Endodermal cell (in vitro differentiated cells): ENCODE data around the gene RIN3. TPM values are rescaled to one million over a fixed set of nuclear protein-coding genes. Genes with fewer than 3 reads are reported as not detected.
"Not testable (repeated sequence)": the region's sequence is repeated elsewhere in the genome, so short reads cannot be mapped to it uniquely, and the experiment has no call there.

Experiments used
- DNase-seq: peaks from one replicate; pipeline ENCODE4 v3.0.0-alpha.2; 2017
- H3K27ac ChIP-seq: 2 replicates; pipeline ENCODE4 v1.5.1; 2013; ENCODE audit warnings: mild to moderate bottlenecking, low read depth, low read length, moderate library complexity
- H3K27me3 ChIP-seq: 2 replicates; pipeline ENCODE4 v1.6.1; 2013; ENCODE audit warnings: mild to moderate bottlenecking, low read length, moderate library complexity; ENCODE audit not compliant: insufficient read depth, control insufficient read depth, poor library complexity, severe bottlenecking
- H3K36me3 ChIP-seq: 2 replicates; pipeline ENCODE4 v1.7.0; 2013; ENCODE audit warnings: mild to moderate bottlenecking, low read length, moderate library complexity; ENCODE audit not compliant: control insufficient read depth, insufficient read depth
- H3K4me1 ChIP-seq: one replicate; pipeline ENCODE4 v1.7.0; 2013; ENCODE audit warnings: low read length; ENCODE audit not compliant: control insufficient read depth, insufficient read depth
- H3K4me3 ChIP-seq: 2 replicates; pipeline ENCODE4 v1.5.1; 2013; ENCODE audit warnings: mild to moderate bottlenecking, low read length, moderate library complexity
- H3K9ac ChIP-seq: 2 replicates; pipeline ENCODE4 v1.6.1; 2013; ENCODE audit warnings: mild to moderate bottlenecking, low read length, moderate library complexity; ENCODE audit not compliant: poor library complexity, severe bottlenecking; ENCODE audit errors: extremely low read depth
- H3K9me3 ChIP-seq: 2 replicates; pipeline ENCODE4 v1.6.1; 2013; ENCODE audit warnings: mild to moderate bottlenecking, low read length, moderate library complexity; ENCODE audit not compliant: control insufficient read depth
- H3K27ac Mint-ChIP-seq: 2 replicates; pipeline ENCODE4 v1.8.0; 2020; ENCODE audit warnings: mixed read lengths
- H3K27me3 Mint-ChIP-seq: 2 replicates; pipeline ENCODE4 v1.8.0; 2021; ENCODE audit warnings: mild to moderate bottlenecking, mixed read lengths; ENCODE audit not compliant: insufficient read depth
- H3K36me3 Mint-ChIP-seq: 2 replicates; pipeline ENCODE4 v1.8.0; 2020; ENCODE audit warnings: low read depth, mixed read lengths
- H3K4me1 Mint-ChIP-seq: 2 replicates; pipeline ENCODE4 v1.8.0; 2020; ENCODE audit warnings: mixed read lengths
- H3K4me3 Mint-ChIP-seq: 2 replicates; pipeline ENCODE4 v1.8.0; 2020; ENCODE audit warnings: mild to moderate bottlenecking, moderate library complexity, mixed read lengths
- H3K9me3 Mint-ChIP-seq: 2 replicates; pipeline ENCODE4 v1.8.0; 2020; ENCODE audit warnings: mild to moderate bottlenecking, mixed read lengths
- CTCF ChIP-seq: fragments of 200-600 bp; sonication (generic); conservative IDR thresholded peaks from 2 replicates; pipeline ENCODE4 v1.5.0; 2021; ENCODE audit warnings: antibody characterized with exemption, mild to moderate bottlenecking
- WGBS, 2 experiments: methylation state at CpG; one replicate each; pipeline versions ENCODE4 v1.1.5 to v1.1.7; 2013; ENCODE audit warnings: missing lambda C conversion rate in 2 of 2, mixed read lengths in 1 of 2; ENCODE audit not compliant: insufficient coverage in 1 of 2, insufficient read length in 1 of 2; 5-methylcytosine and 5-hydroxymethylcytosine counted together
- total RNA-seq, 2 donors: library from RNA; stranded (reverse); fragmentation: NEBNext Ultra II Directional in 1 of 2; extraction: Animal tissue kit (Norgen Biotek cat#: 25700) in 1 of 2; gene quantifications; 2 replicates in 1 of 2; 3 replicates in 1 of 2; pipeline ENCODE4 v1.2.1, GENCODE V29; 2021

RIN3 gene
- total RNA-seq, 2 donors from 2014 or later, result 5.2 to 6.0 TPM

GRCh38 chr14:92638266-92638665 lies 124.7 kb downstream of the RIN3 start:
- peaks cover 35% of the 10 kb centered on the region for H3K27me3 Mint-ChIP-seq
- WGBS, 2 experiments, result 91 to 94% methylated on average over 8 to 9 of the region's 9 CpGs
- DNase-seq, result no peak
- H3K4me3 Mint-ChIP-seq, result no peak overlapping the region
- no peak overlapping the region for H3K27ac ChIP-seq
- peaks cover 35% of the 10 kb centered on the region for H3K27me3 ChIP-seq
- H3K4me1 Mint-ChIP-seq, result no peaks in the 10 kb centered on the region
- no peak overlapping the region for H3K4me3 ChIP-seq
- no peak for TF ChIP-seq CTCF
- H3K27ac Mint-ChIP-seq, result no peak overlapping the region
- no peaks in the 10 kb centered on the region for H3K36me3 Mint-ChIP-seq
- no peak overlapping the region for H3K9ac ChIP-seq
- H3K36me3 ChIP-seq, result no peaks in the 10 kb centered on the region
- no peaks in the 10 kb centered on the region for H3K9me3 ChIP-seq
- H3K9me3 Mint-ChIP-seq, result no peaks in the 10 kb centered on the region
- no peaks in the 10 kb centered on the region for H3K4me1 ChIP-seq

GRCh38 chr14:92638904-92639303 lies 125.3 kb downstream of the RIN3 start:
- H3K27me3 Mint-ChIP-seq, result peaks cover 33% of the 10 kb centered on the region
- H3K9me3 ChIP-seq, result no peaks in the 10 kb centered on the region
- no peak overlapping the region for H3K27ac ChIP-seq
- no peaks in the 10 kb centered on the region for H3K4me1 Mint-ChIP-seq
- H3K4me1 ChIP-seq, result no peaks in the 10 kb centered on the region
- H3K4me3 Mint-ChIP-seq, result no peak overlapping the region
- H3K27ac Mint-ChIP-seq, result no peak overlapping the region
- no peaks in the 10 kb centered on the region for H3K36me3 Mint-ChIP-seq
- TF ChIP-seq CTCF, result no peak
- DNase-seq, result no peak
- H3K27me3 ChIP-seq, result peaks cover 35% of the 10 kb centered on the region
- no peak overlapping the region for H3K9ac ChIP-seq
- WGBS, 2 experiments, result 88 to 92% methylated on average over 5 to 7 of the region's 7 CpGs
- no peak overlapping the region for H3K4me3 ChIP-seq
- no peaks in the 10 kb centered on the region for H3K9me3 Mint-ChIP-seq
- no peaks in the 10 kb centered on the region for H3K36me3 ChIP-seq

GRCh38 chr14:92639472-92640117 lies 126.0 kb downstream of the RIN3 start:
- not testable (repeated sequence) for H3K9ac ChIP-seq, H3K27ac Mint-ChIP-seq, H3K4me1 ChIP-seq, H3K27ac ChIP-seq, H3K4me1 Mint-ChIP-seq, H3K36me3 Mint-ChIP-seq, H3K36me3 ChIP-seq, DNase-seq, H3K4me3 ChIP-seq, H3K9me3 Mint-ChIP-seq, H3K9me3 ChIP-seq, H3K4me3 Mint-ChIP-seq
- H3K27me3 Mint-ChIP-seq, result peaks cover 33% of the 10 kb centered on the region
- peaks cover 34% of the 10 kb centered on the region for H3K27me3 ChIP-seq
- WGBS, 2 experiments, result 90 to 92% methylated on average over 13 to 23 of the region's 23 CpGs

- Histone ChIP-seq H3K27ac (no peak overlapping the region), H3K4me1 (no peaks in the 10 kb centered on the region), H3K36me3 (no peaks in the 10 kb centered on the region), H3K4me3 (no peak overlapping the region), H3K9me3 (no peaks in the 10 kb centered on the region), H3K27me3 (peaks cover 18% of the 10 kb centered on the region), H3K9ac (no peak overlapping the region)
- no peak overlapping the region for H3K4me3 Mint-ChIP-seq
- no peak for DNase-seq
- no peak for TF ChIP-seq CTCF
- no peak overlapping the region for H3K27ac Mint-ChIP-seq
- H3K36me3 Mint-ChIP-seq, result no peaks in the 10 kb centered on the region
- H3K27me3 Mint-ChIP-seq, result peaks cover 21% of the 10 kb centered on the region
- H3K4me1 Mint-ChIP-seq, result no peaks in the 10 kb centered on the region
- peaks cover 17% of the 10 kb centered on the region for H3K9me3 Mint-ChIP-seq
- 91 to 95% methylated on average over 7 to 10 of the region's 10 CpGs for WGBS, 2 experiments
Observed at GRCh38 chr14:92641306-92641705, 127.7 kb downstream of the RIN3 start.
